Endothelial cell (in vitro differentiated cells): ENCODE results near the gene NUBPL. TPM values are rescaled to one million over a fixed set of nuclear protein-coding genes. Genes with fewer than 3 reads are reported as not detected.

Experiments
- DNase-seq: peaks from one replicate; pipeline ENCODE4 v3.0.0; 2021; ENCODE audit warnings: low spot score
- H3K27ac Mint-ChIP-seq: one replicate; pipeline ENCODE4 v1.8.0; 2021; ENCODE audit warnings: mixed read lengths, inconsistent platforms; ENCODE audit not compliant: unreplicated experiment
- H3K27me3 Mint-ChIP-seq: one replicate; pipeline ENCODE4 v1.8.0; 2021; ENCODE audit warnings: mild to moderate bottlenecking, moderate library complexity, mixed read lengths, inconsistent platforms; ENCODE audit not compliant: unreplicated experiment
- H3K36me3 Mint-ChIP-seq: one replicate; pipeline ENCODE4 v1.8.0; 2021; ENCODE audit warnings: mild to moderate bottlenecking, low read depth, mixed read lengths, inconsistent platforms; ENCODE audit not compliant: unreplicated experiment
- H3K4me1 Mint-ChIP-seq: one replicate; pipeline ENCODE4 v1.8.0; 2021; ENCODE audit warnings: mild to moderate bottlenecking, mixed read lengths, inconsistent platforms; ENCODE audit not compliant: unreplicated experiment
- H3K4me3 Mint-ChIP-seq: one replicate; pipeline ENCODE4 v1.8.0; 2021; ENCODE audit warnings: mild to moderate bottlenecking, mixed read lengths, inconsistent platforms; ENCODE audit not compliant: unreplicated experiment
- H3K9me3 Mint-ChIP-seq: one replicate; pipeline ENCODE4 v1.8.0; 2021; ENCODE audit warnings: mixed read lengths, inconsistent platforms; ENCODE audit not compliant: unreplicated experiment
- CTCF ChIP-seq: fragments of 200-600 bp; sonication (generic); IDR thresholded peaks from one replicate; pipeline ENCODE4 v1.5.0; 2021; ENCODE audit warnings: antibody characterized with exemption; ENCODE audit not compliant: unreplicated experiment
- total RNA-seq: library from RNA; stranded (reverse); fragmentation: NEBNext Ultra II Directional; extraction: Animal tissue kit (Norgen Biotek cat#: 25700); gene quantifications from one replicate; pipeline ENCODE4 v1.2.1, GENCODE V29; 2021; ENCODE audit not compliant: unreplicated experiment

NUBPL gene
- total RNA-seq, 1 donor from 2014 or later, result 11.3 TPM

- H3K36me3 Mint-ChIP-seq, result peaks cover 5% of the 10 kb centered on the region
- no peak overlapping the region for H3K27ac Mint-ChIP-seq
- TF ChIP-seq CTCF, result no peak
- no peak overlapping the region for H3K4me3 Mint-ChIP-seq
- DNase-seq, result no peak
- no peaks in the 10 kb centered on the region for H3K27me3 Mint-ChIP-seq
- H3K9me3 Mint-ChIP-seq, result no peaks in the 10 kb centered on the region
- H3K4me1 Mint-ChIP-seq, result no peaks in the 10 kb centered on the region
These were observed 191.9 kb downstream of the NUBPL start for GRCh38 chr14:31752867-31753661.

- no peaks in the 10 kb centered on the region for H3K27me3 Mint-ChIP-seq
- H3K9me3 Mint-ChIP-seq, result no peaks in the 10 kb centered on the region
- no peak overlapping the region for H3K27ac Mint-ChIP-seq
- H3K4me1 Mint-ChIP-seq, result no peaks in the 10 kb centered on the region
- H3K36me3 Mint-ChIP-seq, result no peaks in the 10 kb centered on the region
- TF ChIP-seq CTCF, result no peak
- no peak for DNase-seq
- H3K4me3 Mint-ChIP-seq, result no peak overlapping the region
These were observed 197.7 kb downstream of the NUBPL start for GRCh38 chr14:31758941-31759340.

- Mint-ChIP-seq H3K4me3 (no peak overlapping the region), H3K36me3 (no peaks in the 10 kb centered on the region), H3K27ac (no peak overlapping the region), H3K27me3 (no peaks in the 10 kb centered on the region), H3K4me1 (no peaks in the 10 kb centered on the region), H3K9me3 (no peaks in the 10 kb centered on the region)
- DNase-seq, result no peak
- no peak for TF ChIP-seq CTCF
These were observed 199.1 kb downstream of the NUBPL start for GRCh38 chr14:31760277-31760676.

GRCh38 chr14:31761325-31761724 lies 200.1 kb downstream of the NUBPL start:
- H3K27me3 Mint-ChIP-seq, result no peaks in the 10 kb centered on the region
- H3K36me3 Mint-ChIP-seq, result no peaks in the 10 kb centered on the region
- H3K4me3 Mint-ChIP-seq, result no peak overlapping the region
- no peak for DNase-seq
- no peak for TF ChIP-seq CTCF
- no peaks in the 10 kb centered on the region for H3K4me1 Mint-ChIP-seq
- H3K27ac Mint-ChIP-seq, result no peak overlapping the region
- no peaks in the 10 kb centered on the region for H3K9me3 Mint-ChIP-seq

GRCh38 chr14:31763041-31763440 lies 201.8 kb downstream of the NUBPL start:
- H3K4me1 Mint-ChIP-seq, result no peaks in the 10 kb centered on the region
- no peaks in the 10 kb centered on the region for H3K9me3 Mint-ChIP-seq
- DNase-seq, result no peak
- no peak overlapping the region for H3K27ac Mint-ChIP-seq
- H3K36me3 Mint-ChIP-seq, result no peaks in the 10 kb centered on the region
- no peak for TF ChIP-seq CTCF
- H3K4me3 Mint-ChIP-seq, result no peak overlapping the region
- no peaks in the 10 kb centered on the region for H3K27me3 Mint-ChIP-seq
